ENCODE data around the gene ZNF24.

The ZNF24 gene

DNA sequence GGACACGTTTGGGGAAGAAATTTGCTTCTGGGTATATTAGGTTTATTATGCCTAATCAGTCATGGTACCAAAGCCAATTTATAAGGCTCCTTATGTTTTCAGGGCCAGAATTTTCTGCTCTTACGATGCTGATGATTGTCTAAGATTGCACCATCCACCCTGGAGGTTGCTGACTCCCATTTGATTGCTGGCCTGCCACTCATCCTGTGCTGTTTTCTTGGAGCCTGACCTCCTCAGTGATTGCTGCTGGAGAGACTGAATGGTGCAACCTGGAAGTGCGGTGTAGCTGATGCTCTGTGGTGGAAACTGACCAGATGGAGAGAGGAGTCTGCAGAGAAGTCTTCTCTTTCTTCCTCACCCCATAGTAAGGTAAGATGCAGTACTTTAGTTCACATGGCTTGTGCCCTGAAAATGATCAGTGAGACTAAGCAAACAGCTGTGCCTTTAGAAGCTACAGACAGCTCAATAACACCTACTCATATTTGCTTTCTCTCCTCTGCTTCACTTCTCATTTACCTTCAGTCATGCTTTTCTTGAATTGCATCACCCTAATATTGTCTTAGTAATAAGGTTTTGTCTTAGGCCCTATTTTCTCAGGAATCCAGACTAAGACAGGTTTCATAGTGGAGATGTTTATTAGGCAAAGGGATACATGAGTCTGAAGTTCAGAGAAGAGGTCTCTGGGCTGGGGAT, 17.4 kb downstream of the ZNF24 start:
- no peak overlapping the region for H3K4me3 ChIP-seq (ENCODE audit: low read depth, low read length)
- H3K27me3 ChIP-seq (ENCODE audit: control insufficient read depth, insufficient read depth, low read length) = no peaks in the 10 kb centered on the region
- H3K9ac ChIP-seq (ENCODE audit: low read depth, low read length) = no peak overlapping the region
- peaks cover 5% of the 10 kb centered on the region for H3K4me1 ChIP-seq (ENCODE audit: control insufficient read depth, insufficient read depth, low read length)
- no peaks in the 10 kb centered on the region for H3K9me3 ChIP-seq (ENCODE audit: control insufficient read depth, insufficient read depth, low read length)
- no peaks in the 10 kb centered on the region for H3K36me3 ChIP-seq (ENCODE audit: control insufficient read depth, insufficient read depth, low read length)

GRCh38 chr18:35324926-35325655, 19.1 kb downstream of the ZNF24 start:
- H3K4me1 ChIP-seq (ENCODE audit: control insufficient read depth, insufficient read depth, low read length) = peaks cover 5% of the 10 kb centered on the region
- no peaks in the 10 kb centered on the region for H3K36me3 ChIP-seq (ENCODE audit: control insufficient read depth, insufficient read depth, low read length)
- no peaks in the 10 kb centered on the region for H3K9me3 ChIP-seq (ENCODE audit: control insufficient read depth, insufficient read depth, low read length)
- no peak overlapping the region for H3K4me3 ChIP-seq (ENCODE audit: low read depth, low read length)
- no peaks in the 10 kb centered on the region for H3K27me3 ChIP-seq (ENCODE audit: control insufficient read depth, insufficient read depth, low read length)
- no peak overlapping the region for H3K9ac ChIP-seq (ENCODE audit: low read depth, low read length)

DNA sequence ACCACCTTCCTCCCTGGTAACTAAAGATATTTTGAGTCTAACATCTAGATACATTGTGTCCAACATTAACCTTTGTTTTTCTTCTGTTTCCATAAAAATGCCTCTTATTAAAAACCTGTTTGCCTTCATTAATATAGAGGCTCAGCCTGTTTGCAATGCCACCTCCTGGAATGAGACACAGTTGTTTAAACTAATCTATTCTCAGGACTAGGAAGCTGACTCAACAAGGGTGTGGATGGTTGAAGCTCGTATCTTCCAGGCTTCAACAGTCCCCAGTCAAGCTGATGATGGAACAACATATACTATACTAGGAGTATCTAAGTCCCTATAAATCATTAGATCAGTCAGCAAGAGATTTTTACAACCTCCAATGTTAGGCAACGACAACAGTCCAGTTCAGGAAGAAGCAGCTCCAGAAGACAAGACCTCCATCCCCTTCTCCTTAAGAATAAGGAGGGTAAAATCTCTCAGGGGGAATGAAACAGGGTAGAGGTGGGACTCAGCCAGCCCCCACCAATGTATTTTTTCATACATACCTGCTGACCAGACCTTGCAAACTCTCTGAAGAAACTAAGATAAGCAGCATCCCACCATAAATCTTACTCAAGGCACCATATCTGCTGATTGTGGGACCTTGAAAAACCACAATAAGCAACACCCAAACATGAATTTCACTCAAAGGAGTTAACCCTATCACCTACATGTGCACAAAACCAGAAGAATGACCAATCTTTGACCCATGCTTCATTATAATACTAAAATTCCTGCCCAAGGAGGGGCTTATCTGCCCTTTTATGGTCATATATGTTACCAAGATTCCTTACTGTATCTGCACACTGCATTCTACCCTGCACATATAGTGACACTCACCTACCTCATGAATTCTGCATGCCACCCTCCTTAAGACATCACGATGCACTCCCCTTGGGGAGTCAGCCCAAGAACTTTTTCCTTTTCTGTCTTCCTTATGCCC, 21.4 kb downstream of the ZNF24 start:
- Histone ChIP-seq H3K36me3 (ENCODE audit: control insufficient read depth, insufficient read depth, low read length) (no peaks in the 10 kb centered on the region), H3K4me3 (ENCODE audit: low read depth, low read length) (no peak overlapping the region), H3K9ac (ENCODE audit: low read depth, low read length) (no peak overlapping the region), H3K9me3 (ENCODE audit: control insufficient read depth, insufficient read depth, low read length) (no peaks in the 10 kb centered on the region), H3K4me1 (ENCODE audit: control insufficient read depth, insufficient read depth, low read length) (peaks cover 5% of the 10 kb centered on the region), H3K27me3 (ENCODE audit: control insufficient read depth, insufficient read depth, low read length) (no peaks in the 10 kb centered on the region)

- Histone ChIP-seq H3K36me3 (ENCODE audit: control insufficient read depth, insufficient read depth, low read length) (peaks cover 5% of the 10 kb centered on the region), H3K4me1 (ENCODE audit: control insufficient read depth, insufficient read depth, low read length) (no peaks in the 10 kb centered on the region), H3K9me3 (ENCODE audit: control insufficient read depth, insufficient read depth, low read length) (peaks cover 11% of the 10 kb centered on the region), H3K4me3 (ENCODE audit: low read depth, low read length) (no peak overlapping the region), H3K27me3 (ENCODE audit: control insufficient read depth, insufficient read depth, low read length) (no peaks in the 10 kb centered on the region), H3K9ac (ENCODE audit: low read depth, low read length) (no peak overlapping the region)
Observed at GRCh38 chr18:35311496-35311895, 32.7 kb downstream of the ZNF24 start.

DNA sequence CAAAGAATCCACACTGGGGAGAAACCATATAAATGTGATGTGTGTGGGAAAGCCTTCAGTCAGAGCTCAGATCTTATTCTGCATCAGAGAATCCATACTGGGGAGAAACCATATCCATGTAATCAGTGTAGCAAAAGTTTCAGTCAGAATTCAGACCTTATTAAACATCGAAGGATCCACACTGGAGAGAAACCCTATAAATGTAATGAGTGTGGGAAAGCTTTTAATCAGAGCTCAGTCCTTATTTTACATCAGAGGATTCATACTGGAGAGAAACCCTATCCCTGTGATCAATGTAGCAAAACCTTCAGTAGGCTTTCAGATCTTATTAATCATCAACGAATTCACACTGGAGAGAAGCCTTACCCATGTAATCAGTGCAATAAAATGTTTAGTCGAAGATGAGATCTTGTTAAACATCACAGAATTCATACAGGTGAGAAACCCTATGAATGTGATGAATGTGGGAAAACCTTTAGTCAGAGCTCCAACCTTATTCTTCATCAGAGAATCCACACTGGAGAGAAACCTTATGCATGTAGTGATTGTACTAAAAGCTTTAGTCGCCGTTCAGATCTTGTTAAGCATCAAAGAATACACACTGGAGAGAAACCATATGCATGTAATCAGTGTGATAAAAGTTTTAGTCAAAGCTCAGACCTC, 37.5 kb downstream of the ZNF24 start:
- Histone ChIP-seq H3K36me3 (ENCODE audit: control insufficient read depth, insufficient read depth, low read length) (peaks cover 5% of the 10 kb centered on the region), H3K27me3 (ENCODE audit: control insufficient read depth, insufficient read depth, low read length) (no peaks in the 10 kb centered on the region), H3K9me3 (ENCODE audit: control insufficient read depth, insufficient read depth, low read length) (peaks cover 26% of the 10 kb centered on the region)

GRCh38 chr18:35303610-35304009, 40.6 kb downstream of the ZNF24 start:
- Histone ChIP-seq H3K4me1 (ENCODE audit: control insufficient read depth, insufficient read depth, low read length) (no peaks in the 10 kb centered on the region), H3K9ac (ENCODE audit: low read depth, low read length) (no peak overlapping the region), H3K36me3 (ENCODE audit: control insufficient read depth, insufficient read depth, low read length) (peaks cover 5% of the 10 kb centered on the region), H3K9me3 (ENCODE audit: control insufficient read depth, insufficient read depth, low read length) (peaks cover 26% of the 10 kb centered on the region), H3K4me3 (ENCODE audit: low read depth, low read length) (no peak overlapping the region), H3K27me3 (ENCODE audit: control insufficient read depth, insufficient read depth, low read length) (no peaks in the 10 kb centered on the region)

More for the DNA sequence above, 37.5 kb downstream of the ZNF24 start:
- Histone ChIP-seq H3K4me3 (ENCODE audit: low read depth, low read length) (no peak overlapping the region), H3K9ac (ENCODE audit: low read depth, low read length) (no peak overlapping the region), H3K4me1 (ENCODE audit: control insufficient read depth, insufficient read depth, low read length) (no peaks in the 10 kb centered on the region)

DNA sequence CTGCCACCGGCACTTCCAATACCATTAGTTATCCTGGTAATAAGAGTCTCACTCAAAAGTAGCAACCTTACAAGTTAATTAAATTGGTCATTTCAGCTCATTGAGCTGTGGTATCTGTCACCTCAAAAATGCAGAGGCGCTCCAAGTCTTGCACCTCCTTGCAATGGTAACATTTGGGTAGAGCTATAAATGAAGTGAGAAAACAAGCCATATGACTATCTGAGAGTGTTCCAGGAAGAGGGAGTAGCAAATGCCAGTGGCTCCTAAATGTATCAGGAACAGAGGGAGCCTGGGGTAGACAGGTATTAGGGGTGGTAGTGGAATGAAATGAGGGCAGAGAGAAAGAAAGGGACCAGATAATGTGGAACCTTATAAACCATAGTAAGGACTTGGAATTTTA, 48.2 kb downstream of the ZNF24 start:
- H3K4me3 ChIP-seq (ENCODE audit: low read depth, low read length) = no peak overlapping the region
- H3K36me3 ChIP-seq (ENCODE audit: control insufficient read depth, insufficient read depth, low read length) = no peaks in the 10 kb centered on the region
- no peaks in the 10 kb centered on the region for H3K27me3 ChIP-seq (ENCODE audit: control insufficient read depth, insufficient read depth, low read length)
- no peak overlapping the region for H3K9ac ChIP-seq (ENCODE audit: low read depth, low read length)
- H3K9me3 ChIP-seq (ENCODE audit: control insufficient read depth, insufficient read depth, low read length) = no peaks in the 10 kb centered on the region
- no peaks in the 10 kb centered on the region for H3K4me1 ChIP-seq (ENCODE audit: control insufficient read depth, insufficient read depth, low read length)

GRCh38 chr18:35291166-35291565, 53.1 kb downstream of the ZNF24 start:
- no peaks in the 10 kb centered on the region for H3K4me1 ChIP-seq (ENCODE audit: control insufficient read depth, insufficient read depth, low read length)
- H3K4me3 ChIP-seq (ENCODE audit: low read depth, low read length) = peak overlapping the region; percentile 99
- no peaks in the 10 kb centered on the region for H3K9me3 ChIP-seq (ENCODE audit: control insufficient read depth, insufficient read depth, low read length)
- no peaks in the 10 kb centered on the region for H3K36me3 ChIP-seq (ENCODE audit: control insufficient read depth, insufficient read depth, low read length)
- H3K27me3 ChIP-seq (ENCODE audit: control insufficient read depth, insufficient read depth, low read length) = no peaks in the 10 kb centered on the region
- H3K9ac ChIP-seq (ENCODE audit: low read depth, low read length) = no peak overlapping the region

- peak within 1 kb of the TSS; percentile 98 for H3K9ac ChIP-seq (ENCODE audit: low read depth, low read length)
Observed at GRCh38 chr18:35290094-35290735, 54.0 kb downstream of the ZNF24 start, which contains the start of gene ZSCAN30. ZSCAN30 (minus strand) TSS chr18:35290229; CDS start chr18:35264352, 25,877 bp downstream.

GRCh38 chr18:35289727-35290093, 54.5 kb downstream of the ZNF24 start:
- Histone ChIP-seq H3K9ac (ENCODE audit: low read depth, low read length) (peak overlapping the region; percentile 84), H3K27me3 (ENCODE audit: control insufficient read depth, insufficient read depth, low read length) (no peaks in the 10 kb centered on the region), H3K4me1 (ENCODE audit: control insufficient read depth, insufficient read depth, low read length) (no peaks in the 10 kb centered on the region), H3K36me3 (ENCODE audit: control insufficient read depth, insufficient read depth, low read length) (peaks cover 2% of the 10 kb centered on the region), H3K4me3 (ENCODE audit: low read depth, low read length) (peak overlapping the region; percentile 99), H3K9me3 (ENCODE audit: control insufficient read depth, insufficient read depth, low read length) (peaks cover 3% of the 10 kb centered on the region)

More at GRCh38 chr18:35290094-35290735, 54.0 kb downstream of the ZNF24 start, which contains the start of gene ZSCAN30:
- Histone ChIP-seq H3K4me3 (ENCODE audit: low read depth, low read length) (peak within 1 kb of the TSS; percentile 99), H3K27me3 (ENCODE audit: control insufficient read depth, insufficient read depth, low read length) (no peaks in the 10 kb centered on the region), H3K4me1 (ENCODE audit: control insufficient read depth, insufficient read depth, low read length) (no peaks in the 10 kb centered on the region), H3K9me3 (ENCODE audit: control insufficient read depth, insufficient read depth, low read length) (no peaks in the 10 kb centered on the region), H3K36me3 (ENCODE audit: control insufficient read depth, insufficient read depth, low read length) (no peaks in the 10 kb centered on the region)
